HG02981 (cell line): ENCODE results near the gene ESYT1.
"Not testable (repeated sequence)": the region's sequence is repeated elsewhere in the genome, so short reads cannot be mapped to it uniquely, and the experiment has no call there.

Experiments
- ATAC-seq: cut with Tn5 transposase; IDR thresholded peaks from one replicate; pipeline ENCODE4 v1.9.1; 2021; ENCODE audit warnings: mild to moderate bottlenecking, moderate library complexity; ENCODE audit not compliant: unreplicated experiment

Gene ESYT1

DNA sequence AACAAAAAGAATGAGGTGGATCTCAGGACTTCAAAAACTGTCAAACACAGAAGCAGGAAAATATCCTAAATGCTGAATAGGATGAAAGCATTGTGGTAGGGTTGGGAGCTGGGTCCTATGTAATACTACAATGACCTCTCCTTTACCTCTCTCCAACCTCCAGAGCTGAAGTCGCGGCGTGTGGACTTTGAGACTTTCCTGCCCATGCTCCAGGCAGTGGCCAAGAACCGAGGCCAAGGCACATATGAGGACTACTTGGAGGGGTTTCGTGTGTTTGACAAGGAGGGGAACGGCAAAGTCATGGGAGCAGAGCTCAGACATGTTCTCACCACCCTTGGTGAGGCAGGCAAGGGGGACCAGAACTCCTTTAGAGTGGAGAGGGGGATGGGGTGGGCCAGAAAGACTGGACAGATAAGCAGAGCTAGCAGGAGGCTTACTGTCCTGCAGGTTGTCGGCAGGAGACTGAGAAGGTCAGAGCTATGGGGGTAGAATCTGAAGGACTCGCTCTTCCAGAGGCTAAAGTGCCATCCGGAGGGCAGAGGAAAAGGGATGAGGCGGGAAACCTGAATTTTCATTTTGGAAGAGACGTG lies 27.3 kb downstream of the ESYT1 start:
- no peak for ATAC-seq

DNA sequence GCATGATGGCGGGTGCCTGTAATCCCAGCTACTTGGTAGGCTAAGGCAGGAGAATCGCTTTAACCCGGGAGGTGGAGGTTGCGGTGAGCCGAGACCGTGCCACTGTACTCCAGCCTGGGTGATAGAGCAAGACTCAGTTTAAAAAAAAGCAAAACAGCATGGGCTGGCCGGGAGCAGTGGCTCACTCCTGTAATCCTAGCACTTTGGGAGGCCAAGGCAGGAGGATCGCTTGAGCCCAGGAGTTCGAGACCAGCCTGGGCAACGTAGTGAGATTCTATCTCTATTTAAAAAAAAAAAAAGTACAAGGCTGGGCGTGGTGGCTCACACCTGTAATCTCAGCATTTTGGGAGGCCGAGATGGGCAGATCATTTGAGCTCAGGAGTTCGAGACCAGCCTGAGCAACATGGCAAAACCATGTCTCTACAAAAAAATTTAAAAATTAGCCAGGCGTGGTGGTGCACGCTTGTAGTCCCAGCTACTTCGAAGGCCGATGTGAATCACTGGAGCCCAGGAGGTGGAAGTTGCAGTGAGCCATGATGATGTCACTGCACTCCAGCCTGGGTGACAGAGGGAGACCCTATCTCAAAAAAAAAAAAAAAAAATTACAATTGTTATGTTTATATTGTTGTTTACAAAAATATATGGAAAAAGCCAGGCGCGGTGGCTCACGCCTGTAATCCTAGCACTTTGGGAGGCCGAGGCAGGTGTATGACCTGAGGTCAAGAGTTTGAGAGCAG lies 28.6 kb downstream of the ESYT1 start:
- not testable (repeated sequence) for ATAC-seq

DNA sequence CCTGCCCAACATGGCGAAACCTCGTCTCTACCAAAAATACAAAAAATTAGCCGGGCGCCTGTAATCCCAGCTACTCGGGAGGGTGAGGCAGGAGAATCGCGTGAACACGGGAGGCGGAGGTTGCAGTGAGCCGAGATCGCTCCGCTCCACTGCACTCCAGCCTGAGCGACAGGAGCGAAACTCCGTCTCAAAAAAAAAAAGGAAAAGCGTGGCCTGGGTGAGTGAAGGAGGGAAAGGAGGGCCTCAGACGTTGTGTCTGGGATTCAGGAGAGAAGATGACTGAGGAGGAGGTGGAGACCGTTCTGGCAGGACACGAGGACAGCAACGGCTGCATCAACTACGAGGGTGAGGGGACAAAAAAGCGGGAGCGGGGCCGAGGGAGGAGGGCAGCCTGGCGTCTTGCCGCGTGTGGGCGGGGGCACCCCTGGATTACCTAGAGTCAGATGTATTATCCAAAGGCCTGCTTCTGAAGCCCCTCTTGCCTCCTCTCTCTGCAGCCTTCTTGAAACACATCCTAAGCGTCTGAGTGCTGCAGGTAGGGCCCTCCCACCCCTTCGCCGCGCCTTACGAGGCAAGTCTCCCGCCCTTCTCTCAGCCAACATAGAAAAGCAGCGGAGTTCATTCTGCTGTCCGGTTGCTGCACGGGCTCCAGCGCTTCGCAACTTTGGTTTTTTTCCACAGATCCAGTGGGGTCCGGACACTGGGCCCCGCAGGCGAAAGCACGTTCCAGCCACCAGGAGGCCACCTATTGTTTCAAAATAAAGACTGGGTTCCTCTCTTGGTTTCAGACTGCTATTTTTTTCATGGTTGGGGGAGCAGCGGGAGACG lies 29.3 kb downstream of the ESYT1 start:
- ATAC-seq = peak; percentile 36

DNA sequence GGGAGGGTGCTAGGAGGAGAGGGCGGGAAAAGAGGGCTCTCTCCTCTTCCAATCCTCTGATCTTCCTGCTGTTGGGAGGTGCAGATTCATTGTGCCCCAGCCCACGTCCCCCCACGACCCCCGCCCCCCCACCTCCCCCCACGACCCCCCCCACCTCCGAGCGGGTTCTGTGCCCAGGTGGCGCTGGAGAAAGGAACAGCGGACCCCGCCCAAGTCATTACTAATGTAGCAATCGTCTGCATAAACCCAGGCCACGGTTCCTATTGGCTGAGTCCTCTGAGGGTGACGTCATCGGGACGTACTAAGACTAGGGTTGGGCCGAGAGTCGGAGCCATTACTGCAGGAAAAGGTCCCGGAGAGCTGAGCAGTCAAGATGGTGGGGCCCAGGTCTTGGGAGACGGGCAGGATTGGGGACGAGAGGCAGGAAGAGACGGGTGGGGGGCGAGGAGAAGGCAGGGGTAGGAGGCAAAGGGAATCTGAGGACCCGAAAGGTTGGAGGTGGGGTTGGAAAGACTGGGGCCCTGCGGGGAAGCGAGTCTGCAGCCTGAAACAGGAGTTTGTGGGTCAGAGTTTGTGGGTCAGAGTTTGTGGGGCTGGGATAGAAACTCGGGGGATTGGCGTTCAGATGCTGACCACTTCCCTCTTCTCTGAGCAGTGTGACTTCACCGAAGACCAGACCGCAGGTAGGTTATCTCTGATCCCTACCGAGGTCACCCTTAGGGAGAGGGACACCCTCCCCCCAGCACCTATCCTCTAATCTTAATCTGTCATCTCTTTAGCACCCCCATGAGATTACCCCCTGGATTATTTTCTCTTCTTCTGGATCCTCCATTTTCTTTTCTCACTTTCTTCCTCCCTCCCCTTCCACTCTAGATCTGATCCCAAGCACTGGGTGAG lies 30.2 kb downstream of the ESYT1 start, which contains the start of gene MYL6:
MYL6 (plus strand) TSS at position 331 of the 897 bp plus-strand sequence; CDS start at position 374, 43 bp downstream.
- ATAC-seq = peak; percentile 82

DNA sequence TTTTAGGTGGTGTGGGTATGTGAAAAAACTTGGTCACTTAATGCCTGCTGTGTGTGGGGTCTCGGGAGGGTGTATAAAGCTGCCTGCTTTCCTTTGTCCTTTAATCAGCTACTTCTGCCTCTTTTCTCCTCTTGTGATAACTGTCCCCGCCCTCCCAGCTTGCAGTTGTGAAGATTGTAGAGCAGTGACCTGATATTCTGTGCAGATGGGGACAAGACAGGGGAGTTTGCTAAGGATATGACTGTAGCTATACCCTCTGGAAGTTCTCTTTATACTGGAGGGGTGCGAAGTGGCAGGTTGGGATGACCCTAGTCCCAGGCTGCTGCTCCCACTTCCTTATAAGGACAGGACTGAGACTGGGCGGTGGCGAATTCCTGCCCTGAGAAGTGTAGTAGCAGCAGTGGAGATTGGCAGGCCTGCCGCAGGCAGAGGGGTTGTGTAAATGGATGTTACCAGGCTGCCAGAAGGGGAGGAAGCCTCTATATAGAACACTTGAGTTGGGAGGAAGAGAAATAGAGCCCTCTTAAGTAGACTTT lies 30.9 kb downstream of the ESYT1 start:
- ATAC-seq = no peak

DNA sequence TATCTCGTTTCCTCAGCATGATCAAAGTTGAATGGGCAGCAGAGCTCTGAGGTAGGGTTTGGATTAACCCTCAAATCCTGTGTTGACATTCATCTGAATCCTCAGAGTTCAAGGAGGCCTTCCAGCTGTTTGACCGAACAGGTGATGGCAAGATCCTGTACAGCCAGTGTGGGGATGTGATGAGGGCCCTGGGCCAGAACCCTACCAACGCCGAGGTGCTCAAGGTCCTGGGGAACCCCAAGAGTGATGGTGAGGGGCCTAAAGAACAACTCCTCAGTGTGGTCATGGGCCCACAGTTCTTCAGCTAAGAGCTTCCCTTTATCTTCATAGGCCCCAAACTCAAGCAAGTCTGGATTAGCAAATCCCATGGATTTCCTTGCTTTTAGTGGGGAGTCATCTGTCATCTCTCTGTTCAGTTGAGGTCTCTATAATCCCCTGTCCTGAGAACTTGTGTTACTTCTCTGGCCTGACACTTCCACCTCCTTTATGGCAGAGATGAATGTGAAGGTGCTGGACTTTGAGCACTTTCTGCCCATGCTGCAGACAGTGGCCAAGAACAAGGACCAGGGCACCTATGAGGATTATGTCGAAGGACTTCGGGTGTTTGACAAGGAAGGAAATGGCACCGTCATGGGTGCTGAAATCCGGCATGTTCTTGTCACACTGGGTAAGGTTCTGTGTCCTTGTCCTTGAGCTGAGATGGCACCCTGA lies 31.6 kb downstream of the ESYT1 start:
- ATAC-seq = no peak

DNA sequence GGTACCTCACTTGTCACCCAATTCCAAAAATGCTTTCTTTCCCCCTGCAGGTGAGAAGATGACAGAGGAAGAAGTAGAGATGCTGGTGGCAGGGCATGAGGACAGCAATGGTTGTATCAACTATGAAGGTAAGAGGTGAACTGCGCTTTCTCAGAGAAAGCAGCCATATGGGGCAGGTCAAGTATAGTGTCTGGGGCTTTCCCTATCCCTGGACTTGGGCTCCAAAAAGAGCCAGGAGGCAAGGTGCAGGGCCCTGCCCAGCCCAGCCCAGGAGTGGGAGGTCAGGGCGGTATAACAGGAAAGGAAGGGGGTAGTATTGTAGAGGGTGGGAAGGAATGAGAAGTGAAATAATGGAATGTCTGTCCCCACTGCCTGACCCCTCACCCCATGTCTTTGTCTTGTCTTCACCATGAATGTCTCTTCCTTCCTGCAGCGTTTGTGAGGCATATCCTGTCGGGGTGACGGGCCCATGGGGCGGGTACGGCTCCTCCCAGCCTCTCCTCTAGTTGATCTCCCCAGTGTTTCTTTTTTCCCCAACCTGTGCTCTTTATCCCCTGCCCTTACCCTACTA lies 32.2 kb downstream of the ESYT1 start:
- no peak for ATAC-seq

DNA sequence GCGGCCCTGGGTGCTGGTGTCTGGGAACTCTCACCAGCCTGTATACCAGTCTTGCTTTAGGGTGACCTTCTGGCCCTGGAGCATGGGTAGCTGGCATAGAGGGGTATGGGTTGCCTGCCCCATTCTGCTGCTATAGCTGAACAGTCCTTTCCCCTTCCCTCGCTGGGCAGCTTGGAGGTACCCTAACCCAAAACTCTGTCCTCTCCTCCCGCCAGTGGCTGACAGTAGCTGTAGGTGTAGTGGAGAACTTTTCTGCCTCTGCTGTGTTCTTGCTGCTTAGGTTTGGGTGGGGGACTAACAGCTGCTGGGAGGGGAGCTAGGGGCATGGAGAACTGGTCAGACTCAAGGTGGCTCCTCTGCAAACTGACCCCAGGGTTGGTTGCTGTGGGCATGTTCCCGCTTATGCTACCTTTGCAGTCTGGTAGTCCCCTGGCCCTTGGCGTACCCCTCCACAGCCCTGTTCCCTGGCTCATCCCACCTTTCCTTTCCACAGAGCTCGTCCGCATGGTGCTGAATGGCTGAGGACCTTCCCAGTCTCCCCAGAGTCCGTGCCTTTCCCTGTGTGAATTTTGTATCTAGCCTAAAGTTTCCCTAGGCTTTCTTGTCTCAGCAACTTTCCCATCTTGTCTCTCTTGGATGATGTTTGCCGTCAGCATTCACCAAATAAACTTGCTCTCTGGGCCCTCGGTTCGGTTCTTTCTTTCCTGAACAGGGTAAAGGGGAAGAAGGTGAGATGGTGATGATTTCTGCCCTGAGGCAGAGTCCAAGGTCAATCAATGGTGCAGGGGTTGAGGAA lies 33.0 kb downstream of the ESYT1 start:
- no peak for ATAC-seq

DNA sequence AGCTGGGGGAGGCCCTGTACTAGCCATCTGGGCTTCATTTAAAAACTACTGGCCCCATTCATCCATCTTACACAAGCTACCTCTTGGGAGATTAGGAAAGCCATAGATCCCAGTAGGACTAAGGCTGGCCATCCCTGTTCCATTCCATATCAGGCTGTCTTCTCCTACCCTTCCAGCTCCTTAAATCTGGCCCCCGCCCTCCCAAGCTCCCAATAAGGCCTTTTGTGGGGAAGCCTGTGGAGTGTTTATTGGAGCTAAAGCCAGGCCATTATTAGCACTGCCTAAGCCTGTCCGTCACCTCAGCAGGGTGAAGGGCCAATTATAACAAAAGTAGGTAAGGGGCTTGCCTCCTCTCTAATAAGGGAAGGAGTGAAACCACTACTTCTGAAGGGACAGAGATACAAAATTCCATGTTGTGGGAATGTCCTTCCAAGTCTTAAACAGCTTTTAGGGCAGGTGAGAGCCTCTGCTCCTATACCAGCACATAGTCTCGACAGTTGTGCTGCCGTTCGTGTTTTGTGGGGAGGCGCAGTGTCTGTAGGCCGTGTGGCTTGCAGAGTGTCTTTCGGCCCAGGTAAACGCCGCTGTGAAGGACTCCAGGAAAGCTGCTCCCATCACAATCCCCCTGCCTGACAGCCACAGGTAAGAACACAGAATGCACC lies 33.8 kb downstream of the ESYT1 start:
- ATAC-seq = no peak

DNA sequence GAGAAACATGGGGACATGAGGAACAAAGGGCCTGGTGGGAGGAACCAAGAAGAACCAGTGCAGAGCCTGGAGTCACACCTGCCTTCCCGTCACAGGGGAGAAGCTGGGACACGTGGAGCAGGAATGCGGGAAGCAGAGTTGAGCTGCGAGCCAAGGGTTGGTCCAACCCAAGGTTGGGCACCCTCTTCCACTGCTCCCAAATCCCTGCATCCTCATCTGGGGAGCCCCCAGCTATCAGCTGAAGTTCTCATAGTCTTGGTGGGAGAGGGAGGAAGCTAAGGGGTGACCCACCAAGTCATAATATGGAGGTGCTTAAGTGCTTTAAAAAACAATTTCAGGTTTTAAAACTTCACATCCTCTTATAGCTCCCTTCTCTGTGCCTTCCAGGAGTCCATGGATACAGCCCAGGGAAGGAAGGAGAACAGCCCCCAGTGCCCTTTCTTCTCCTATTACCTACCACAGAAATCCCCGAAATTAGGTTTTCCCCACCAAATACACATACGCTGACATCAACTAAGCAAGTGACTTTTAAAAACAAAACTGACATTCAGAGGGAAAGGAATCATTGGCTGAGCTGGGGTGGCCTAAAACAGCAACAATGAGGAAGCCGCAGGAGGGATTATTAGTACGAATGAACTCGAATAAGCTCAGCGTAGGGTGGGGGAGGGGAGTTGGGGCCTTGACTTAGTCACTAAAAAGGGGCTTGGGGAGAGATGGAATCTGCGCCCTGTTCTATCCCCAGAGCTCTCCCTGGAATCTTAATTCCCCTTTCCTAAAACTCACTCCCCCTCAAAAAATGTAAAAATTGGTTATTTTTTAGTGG lies 34.6 kb downstream of the ESYT1 start:
- ATAC-seq = no peak

DNA sequence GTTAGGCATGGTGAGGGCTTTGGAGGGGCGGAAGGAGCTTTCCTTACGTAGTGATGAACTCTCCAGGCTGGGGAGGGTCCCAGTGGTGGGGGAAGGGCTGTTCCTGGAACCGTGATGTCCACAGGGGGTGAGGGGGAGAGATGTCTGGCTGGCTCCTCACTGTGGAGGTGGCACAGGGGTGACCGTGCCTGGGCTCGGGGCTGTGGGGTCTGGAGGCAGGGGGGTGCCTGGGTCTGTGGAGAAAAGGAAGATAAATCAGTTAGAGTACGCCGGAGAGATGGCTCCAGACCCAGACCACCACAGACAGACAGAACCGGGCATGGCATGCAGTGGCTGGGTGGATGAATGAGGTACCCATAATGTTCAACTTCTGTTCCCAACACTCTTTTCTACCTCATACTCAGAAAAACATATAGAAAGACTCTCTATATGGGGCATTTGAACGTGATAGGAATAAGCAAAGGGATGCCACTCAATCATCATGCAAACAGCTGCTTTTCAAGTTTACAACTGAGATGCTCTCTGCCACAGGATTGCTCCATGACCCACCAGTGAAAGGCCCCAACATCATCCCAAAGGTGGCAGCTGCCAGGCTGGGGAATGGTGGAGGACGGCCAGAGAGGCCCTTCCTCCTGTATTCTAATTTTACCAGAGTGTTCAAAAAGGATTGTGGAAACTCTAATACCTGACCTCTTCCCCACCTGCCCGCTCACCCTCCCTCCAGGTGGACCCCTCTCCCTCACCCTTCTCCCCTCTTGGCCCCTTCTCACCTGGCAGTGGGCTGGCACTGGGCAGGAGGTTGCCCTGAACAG lies 35.7 kb downstream of the ESYT1 start:
- no peak for ATAC-seq

DNA sequence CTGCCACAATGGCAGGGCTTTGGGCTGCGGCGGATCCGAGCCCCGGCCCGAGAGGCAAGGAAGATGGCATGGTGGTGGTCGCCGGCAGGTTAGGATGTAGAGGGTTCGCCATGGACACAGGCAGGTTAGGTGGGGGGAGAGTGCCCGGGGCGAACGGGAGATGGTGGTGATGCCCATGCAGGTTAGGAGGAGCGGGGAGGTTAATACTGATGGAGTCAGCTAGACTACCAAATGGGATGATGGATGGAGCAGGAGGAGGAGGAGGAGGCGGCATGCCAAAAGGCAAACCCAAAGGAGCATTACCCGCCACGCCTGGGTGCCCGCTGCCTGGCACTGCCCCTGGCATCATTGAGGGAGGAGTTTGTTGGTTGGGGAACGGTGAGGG lies 36.3 kb downstream of the ESYT1 start:
- ATAC-seq = no peak

DNA sequence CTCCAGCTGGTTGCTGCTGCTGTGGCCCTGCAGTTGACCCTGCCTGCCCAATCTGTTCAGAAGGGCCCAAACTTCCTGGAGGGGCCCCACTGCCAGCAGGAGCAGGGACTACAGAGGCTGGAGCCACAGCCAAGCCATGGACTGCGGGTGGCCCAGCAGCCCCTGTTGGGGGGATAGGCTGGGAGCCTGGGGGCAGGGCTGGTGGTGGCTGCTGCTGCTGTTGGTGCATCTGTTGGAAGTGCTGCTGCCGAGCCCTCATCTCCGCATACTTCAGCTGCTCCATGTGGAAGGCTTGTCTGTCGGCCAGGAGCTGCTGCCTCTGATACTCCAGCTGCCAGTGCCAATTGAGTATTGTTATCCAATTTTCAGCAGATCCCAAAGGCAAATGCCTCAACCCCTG lies 37.3 kb downstream of the ESYT1 start:
- ATAC-seq = no peak

DNA sequence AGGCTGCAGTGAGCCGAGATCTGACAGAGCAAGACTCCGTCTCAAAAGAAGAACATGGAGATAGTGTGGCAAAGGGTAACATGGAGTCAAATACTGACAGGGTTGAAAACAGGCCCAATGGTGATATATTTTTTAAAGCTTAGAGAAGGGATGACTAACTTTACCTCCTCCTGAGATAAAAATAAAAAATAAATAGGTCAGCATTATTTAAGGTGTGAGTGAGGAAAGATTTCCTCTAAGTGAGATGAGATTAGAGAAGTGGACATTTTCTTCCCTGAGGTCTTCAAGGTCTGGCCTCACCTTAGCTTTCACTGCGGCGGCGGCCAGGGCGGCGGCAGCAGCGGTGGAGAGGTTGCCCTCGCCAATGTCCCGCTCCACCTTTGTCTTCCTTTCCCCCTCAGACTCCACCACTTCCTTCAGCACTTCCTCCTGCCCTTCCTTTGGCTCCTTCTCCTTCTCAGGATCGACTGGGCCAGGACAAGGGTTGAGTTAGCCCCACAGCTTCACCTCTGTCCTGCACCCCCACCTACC lies 41.2 kb downstream of the ESYT1 start:
- no peak for ATAC-seq

DNA sequence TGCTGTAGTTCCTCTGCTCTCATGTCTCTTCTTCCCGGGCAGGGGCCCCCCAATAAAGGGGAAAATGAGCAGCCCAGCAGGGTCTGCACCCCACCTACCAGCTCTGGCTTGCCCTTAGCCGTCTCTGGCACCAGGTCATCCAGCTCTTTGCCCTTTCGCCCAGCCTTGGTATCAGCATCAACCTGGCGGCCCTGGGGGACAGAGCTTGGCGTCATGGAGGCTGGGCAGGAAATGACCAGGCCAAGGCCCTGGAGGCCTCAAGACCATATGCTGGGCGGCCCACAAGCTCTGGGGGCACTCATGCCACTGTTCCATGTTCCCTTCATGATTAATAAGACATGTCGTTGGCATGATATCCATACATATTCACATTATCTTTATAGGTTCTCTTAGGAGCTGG lies 44.8 kb downstream of the ESYT1 start:
- ATAC-seq = no peak

DNA sequence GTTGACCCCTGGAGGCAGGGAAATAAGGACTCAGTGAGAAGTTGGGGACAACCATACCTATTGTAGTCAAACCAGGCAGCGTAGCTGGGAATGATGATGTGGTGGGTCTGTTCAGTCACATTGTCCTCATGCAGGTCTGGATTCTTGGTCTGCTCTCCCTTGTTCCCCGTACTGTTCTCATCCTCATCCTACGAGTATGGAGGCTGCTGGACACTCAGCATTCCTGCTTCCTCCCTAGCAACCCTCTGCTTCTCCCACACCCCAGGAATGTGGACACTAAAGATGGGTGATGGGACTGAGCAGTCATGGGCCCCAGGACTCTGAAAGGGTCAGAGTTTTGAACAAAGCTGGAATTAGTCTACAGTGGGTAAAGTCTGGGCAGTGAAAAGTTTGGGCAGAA lies 50.3 kb downstream of the ESYT1 start:
- ATAC-seq = no peak
